HepG2 (cell line): ENCODE results near the gene YIPF3. TPM values are rescaled to one million over a fixed set of nuclear protein-coding genes. Genes with fewer than 3 reads are reported as not detected.

ENCODE experiments used
- ATM ChIP-seq: fragments of 450-650 bp; IDR thresholded peaks from 2 replicates; pipeline ENCODE4 v1.7.1; 2017; ENCODE audit warnings: mild to moderate bottlenecking, borderline replicate concordance
- CTCF ChIP-seq: sonication (generic); formaldehyde crosslinking; IDR thresholded peaks from 2 replicates; pipeline ENCODE4 v1.5.0; 2020; ENCODE audit warnings: mild to moderate bottlenecking, missing genetic modification reagents, moderate library complexity
- EHMT2 ChIP-seq: fragments of 200-600 bp; sonication (generic); IDR thresholded peaks from 2 replicates; pipeline ENCODE4 v1.7.0; 2017; ENCODE audit warnings: antibody characterized with exemption, low read depth, low read length, borderline replicate concordance
- ESRRA ChIP-seq: sonication (generic); formaldehyde crosslinking; IDR thresholded peaks from 2 replicates; pipeline ENCODE4 v1.5.1; 2020; ENCODE audit warnings: mild to moderate bottlenecking, low read depth, missing genetic modification reagents
- FOXJ3 ChIP-seq: sonication (generic); formaldehyde crosslinking; IDR thresholded peaks from 2 replicates; pipeline ENCODE4 v1.4.0; 2020; ENCODE audit warnings: missing genetic modification reagents, mild to moderate bottlenecking, borderline replicate concordance
- HNF1B ChIP-seq: sonication (generic); formaldehyde crosslinking; IDR thresholded peaks from 2 replicates; pipeline ENCODE4 v1.5.1; 2020; ENCODE audit warnings: mild to moderate bottlenecking, moderate library complexity, missing genetic modification reagents
- HNRNPLL ChIP-seq: fragments of 200-400 bp; formaldehyde crosslinking; IDR thresholded peaks from 2 replicates; pipeline ENCODE4 v1.6.1; 2017; ENCODE audit warnings: mild to moderate bottlenecking, low read depth, low read length; ENCODE audit not compliant: poor library complexity, severe bottlenecking
- JUNB ChIP-seq: sonication (generic); formaldehyde crosslinking; IDR thresholded peaks from 2 replicates; pipeline ENCODE4 v1.8.0; 2022; ENCODE audit warnings: missing genetic modification reagents, mild to moderate bottlenecking, borderline replicate concordance
- KDM3A ChIP-seq: IDR thresholded peaks from 2 replicates; pipeline ENCODE4 v1.6.1; 2018; ENCODE audit warnings: low read depth, missing compliant biosample characterization
- ZFP91 ChIP-seq: sonication (generic); formaldehyde crosslinking; IDR thresholded peaks from 2 replicates; pipeline ENCODE4 v1.9.0; 2022; ENCODE audit warnings: missing genetic modification reagents, mild to moderate bottlenecking, borderline replicate concordance
- ZNF17 ChIP-seq: sonication (generic); formaldehyde crosslinking; IDR thresholded peaks from 2 replicates; pipeline ENCODE4 v1.5.0; 2020; ENCODE audit warnings: mild to moderate bottlenecking, missing genetic modification reagents
- ZNF34 ChIP-seq: sonication (generic); formaldehyde crosslinking; IDR thresholded peaks from 2 replicates; pipeline ENCODE4 v1.4.0; 2020; ENCODE audit warnings: mild to moderate bottlenecking, missing genetic modification reagents, borderline replicate concordance
- ZNF569 ChIP-seq: sonication (generic); formaldehyde crosslinking; IDR thresholded peaks from 2 replicates; pipeline ENCODE4 v1.5.0; 2020; ENCODE audit warnings: mild to moderate bottlenecking, missing genetic modification reagents, moderate library complexity, borderline replicate concordance
- ZNF784 ChIP-seq: sonication (generic); formaldehyde crosslinking; IDR thresholded peaks from 2 replicates; pipeline ENCODE4 v1.5.1; 2020; ENCODE audit warnings: missing genetic modification reagents, mild to moderate bottlenecking, borderline replicate concordance
- ZNF891 ChIP-seq: sonication (generic); formaldehyde crosslinking; IDR thresholded peaks from 2 replicates; pipeline ENCODE4 v1.5.0; 2020; ENCODE audit warnings: mild to moderate bottlenecking, missing genetic modification reagents
- polyA plus RNA-seq, 8 experiments: library from polyadenylated mRNA; depleted of rRNA in 3 of 8; stranded (reverse) in 7 of 8; unstranded in 1 of 8; fragments of >200 nt; fragmentation: Illumina TruSeq in 4 of 8; extraction: Trizol in 4 of 8; gene quantifications; 2 replicates each; pipeline versions ENCODE4 v1.2.1 to v1.2.3, GENCODE V29; 2011 to 2016; ENCODE audit warnings: low read depth in 4 of 8, missing spikeins in 1 of 8, mixed read lengths in 1 of 8; ENCODE audit not compliant: insufficient read depth in 1 of 8
- total RNA-seq, 5 experiments: library from RNA; depleted of rRNA; stranded (reverse); fragments of >200 nt; fragmentation: Illumina TruSeq; extraction: Trizol; gene quantifications; 2 replicates each; pipeline ENCODE4 v1.2.3, GENCODE V29; 2016; ENCODE audit warnings: low read depth in 1 of 5
- TF ChIP-seq, protein P1 (sequence below): sonication (generic); formaldehyde crosslinking; conservative IDR thresholded peaks from 2 replicates; pipeline ENCODE4 v1.4.0; 2020; ENCODE audit warnings: mild to moderate bottlenecking, missing genetic modification reagents, moderate library complexity

Gene YIPF3
- total and polyA plus RNA-seq, 2 of the 13 experiments (the other 11 are each of a cell fraction or from before 2014, with no cell fraction given): 107 to 206 TPM

DNA sequence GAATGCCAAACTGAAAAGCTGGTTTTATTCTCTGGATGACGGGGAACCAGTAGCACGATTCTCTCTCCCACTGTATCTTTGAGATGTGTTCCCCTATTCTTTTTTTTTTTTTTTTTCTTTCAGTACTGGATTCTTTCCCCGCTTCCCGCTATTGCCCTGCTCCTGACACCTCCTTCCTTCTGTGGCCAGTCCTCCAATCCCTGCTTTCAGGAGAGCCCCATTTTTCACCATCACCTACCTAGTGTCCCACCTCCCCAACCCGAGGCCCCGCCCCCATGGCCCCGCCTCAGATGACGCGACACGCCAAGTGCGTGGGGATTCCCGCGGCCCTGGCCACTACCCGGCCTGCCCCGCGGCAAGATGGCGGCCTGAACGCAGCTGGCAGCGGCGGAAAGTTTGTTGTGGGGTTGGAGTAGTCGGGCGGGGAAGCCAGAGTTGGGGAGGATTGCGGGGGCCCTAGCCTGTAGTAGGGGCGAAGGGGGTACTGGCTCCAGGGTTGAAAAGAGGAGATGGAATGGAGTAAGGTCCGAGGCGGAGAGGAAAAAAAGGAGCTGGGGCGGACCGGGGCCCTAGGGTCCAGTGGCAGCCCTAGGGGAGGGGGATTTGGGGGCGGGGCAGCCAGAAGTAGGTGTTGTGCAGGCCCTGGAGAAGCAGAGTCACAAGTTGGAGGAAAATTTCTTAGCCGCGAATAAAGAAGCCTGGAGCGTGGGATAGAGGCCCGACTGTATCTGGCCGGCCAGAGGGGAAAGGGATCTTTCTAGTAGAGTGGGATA, 39.3 kb downstream of the YIPF3 start, which contains the start of gene TJAP1 (continued):
- TF ChIP-seq ZNF569 (CRISPR knock-in tag): no peak
- TF ChIP-seq ATM: no peak
- TF ChIP-seq KDM3A: 0 out of 2 replicates have a peak, but pooled peaks have one; percentile 64
- TF ChIP-seq ESRRA (CRISPR knock-in tag): no peak
- TF ChIP-seq CTCF (CRISPR knock-in tag): 0 out of 2 replicates have a peak, but pooled peaks have one; percentile 21
- TF ChIP-seq HNRNPLL: peak; percentile 81
- 0 out of 2 replicates have a peak, but pooled peaks have one; percentile 88 for TF ChIP-seq ZNF34 (CRISPR knock-in tag)
- no peak for TF ChIP-seq EHMT2
- peak; percentile 77 for TF ChIP-seq ZFP91 (CRISPR knock-in tag)
- TF ChIP-seq ZNF17 (CRISPR knock-in tag): 0 out of 2 replicates have a peak, but pooled peaks have one; percentile 45
- no peak for TF ChIP-seq JUNB
- TF ChIP-seq, protein P1, sequence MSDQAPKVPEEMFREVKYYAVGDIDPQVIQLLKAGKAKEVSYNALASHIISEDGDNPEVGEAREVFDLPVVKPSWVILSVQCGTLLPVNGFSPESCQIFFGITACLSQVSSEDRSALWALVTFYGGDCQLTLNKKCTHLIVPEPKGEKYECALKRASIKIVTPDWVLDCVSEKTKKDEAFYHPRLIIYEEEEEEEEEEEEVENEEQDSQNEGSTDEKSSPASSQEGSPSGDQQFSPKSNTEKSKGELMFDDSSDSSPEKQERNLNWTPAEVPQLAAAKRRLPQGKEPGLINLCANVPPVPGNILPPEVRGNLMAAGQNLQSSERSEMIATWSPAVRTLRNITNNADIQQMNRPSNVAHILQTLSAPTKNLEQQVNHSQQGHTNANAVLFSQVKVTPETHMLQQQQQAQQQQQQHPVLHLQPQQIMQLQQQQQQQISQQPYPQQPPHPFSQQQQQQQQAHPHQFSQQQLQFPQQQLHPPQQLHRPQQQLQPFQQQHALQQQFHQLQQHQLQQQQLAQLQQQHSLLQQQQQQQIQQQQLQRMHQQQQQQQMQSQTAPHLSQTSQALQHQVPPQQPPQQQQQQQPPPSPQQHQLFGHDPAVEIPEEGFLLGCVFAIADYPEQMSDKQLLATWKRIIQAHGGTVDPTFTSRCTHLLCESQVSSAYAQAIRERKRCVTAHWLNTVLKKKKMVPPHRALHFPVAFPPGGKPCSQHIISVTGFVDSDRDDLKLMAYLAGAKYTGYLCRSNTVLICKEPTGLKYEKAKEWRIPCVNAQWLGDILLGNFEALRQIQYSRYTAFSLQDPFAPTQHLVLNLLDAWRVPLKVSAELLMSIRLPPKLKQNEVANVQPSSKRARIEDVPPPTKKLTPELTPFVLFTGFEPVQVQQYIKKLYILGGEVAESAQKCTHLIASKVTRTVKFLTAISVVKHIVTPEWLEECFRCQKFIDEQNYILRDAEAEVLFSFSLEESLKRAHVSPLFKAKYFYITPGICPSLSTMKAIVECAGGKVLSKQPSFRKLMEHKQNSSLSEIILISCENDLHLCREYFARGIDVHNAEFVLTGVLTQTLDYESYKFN (CRISPR knock-in tag): peak; percentile 65
- peak; percentile 38; the same call in 1 of the 2 replicates for TF ChIP-seq ZNF784 (CRISPR knock-in tag)
- TF ChIP-seq ZNF891: no peak
- no peak for TF ChIP-seq FOXJ3 (CRISPR knock-in tag)
- TF ChIP-seq HNF1B (CRISPR knock-in tag): peak; percentile 79
